GM19025 (cell line): ENCODE results near the gene ETS1.

Source experiments
- ATAC-seq: cut with Tn5 transposase; IDR thresholded peaks from one replicate; pipeline ENCODE4 v1.9.1; 2021; ENCODE audit warnings: mild to moderate bottlenecking, low read depth, moderate library complexity; ENCODE audit not compliant: unreplicated experiment

Gene ETS1

GRCh38 chr11:128573638-128574037 lies 13.7 kb downstream of the ETS1 start:
- ATAC-seq = no peak

DNA sequence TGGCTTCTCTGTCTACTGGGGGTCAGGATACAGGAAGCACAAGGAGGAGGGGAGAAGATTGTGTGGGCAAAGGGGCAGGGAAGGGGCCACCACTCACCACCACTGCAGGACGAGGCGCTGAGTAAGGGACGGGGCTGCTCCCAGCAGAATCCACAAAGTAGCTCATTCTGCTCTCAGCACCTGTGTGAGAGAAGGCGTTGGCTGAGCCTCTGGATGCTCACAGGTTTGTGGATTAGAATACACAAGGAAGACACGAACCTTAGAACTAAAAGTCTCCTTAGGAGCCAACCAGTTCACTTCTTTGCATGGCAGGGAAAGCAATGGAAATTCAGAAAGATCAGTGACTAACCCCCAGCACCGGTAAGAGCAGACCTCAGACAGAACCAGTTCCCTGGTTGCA lies 14.4 kb downstream of the ETS1 start:
- no peak for ATAC-seq

- no peak for ATAC-seq
Observed at GRCh38 chr11:128570632-128571031, 16.7 kb downstream of the ETS1 start.

DNA sequence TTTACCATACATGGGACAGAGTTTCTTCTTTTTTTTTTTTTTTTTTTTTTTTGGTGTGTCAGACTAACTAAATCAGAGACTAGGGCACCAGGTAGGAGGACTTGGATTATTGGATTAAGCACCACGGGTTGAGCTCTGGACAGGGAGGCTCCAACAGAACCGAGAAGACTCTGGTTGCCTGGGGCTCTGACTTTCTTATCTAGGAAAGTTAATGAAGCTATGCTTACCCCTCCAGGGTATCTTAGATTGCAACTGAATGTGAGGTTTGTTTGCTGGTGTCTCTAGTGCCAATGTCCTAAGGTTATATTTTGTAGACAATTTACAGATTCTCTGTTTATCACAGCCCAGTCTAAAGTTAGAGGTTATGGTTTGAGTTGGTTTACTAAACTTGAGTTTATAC lies 18.1 kb downstream of the ETS1 start:
- ATAC-seq = no peak

GRCh38 chr11:128568166-128568778 lies 19.1 kb downstream of the ETS1 start:
- ATAC-seq = no peak

GRCh38 chr11:128567130-128567529 lies 20.2 kb downstream of the ETS1 start:
- ATAC-seq = no peak

DNA sequence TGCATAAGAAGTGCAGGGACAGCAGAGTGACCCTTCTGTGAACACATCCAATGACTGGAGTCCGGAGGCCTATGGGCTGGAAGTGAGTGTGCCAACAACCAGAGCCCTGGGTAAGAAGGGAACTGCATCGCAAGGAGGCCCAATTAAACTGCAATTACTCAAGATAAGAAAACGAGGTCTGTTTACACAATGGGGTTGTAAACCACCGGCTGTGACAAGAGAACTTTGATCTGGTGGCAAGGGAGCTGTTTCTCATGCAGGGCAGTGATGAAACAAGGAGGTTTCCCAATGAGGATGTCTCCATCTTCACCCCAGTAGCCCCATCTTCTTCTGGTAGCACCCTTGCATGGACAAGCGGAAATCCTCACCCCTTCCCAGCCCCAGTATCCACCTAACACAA lies 21.5 kb downstream of the ETS1 start:
- no peak for ATAC-seq

- ATAC-seq = no peak
Observed at GRCh38 chr11:128564642-128565245, 22.6 kb downstream of the ETS1 start.

DNA sequence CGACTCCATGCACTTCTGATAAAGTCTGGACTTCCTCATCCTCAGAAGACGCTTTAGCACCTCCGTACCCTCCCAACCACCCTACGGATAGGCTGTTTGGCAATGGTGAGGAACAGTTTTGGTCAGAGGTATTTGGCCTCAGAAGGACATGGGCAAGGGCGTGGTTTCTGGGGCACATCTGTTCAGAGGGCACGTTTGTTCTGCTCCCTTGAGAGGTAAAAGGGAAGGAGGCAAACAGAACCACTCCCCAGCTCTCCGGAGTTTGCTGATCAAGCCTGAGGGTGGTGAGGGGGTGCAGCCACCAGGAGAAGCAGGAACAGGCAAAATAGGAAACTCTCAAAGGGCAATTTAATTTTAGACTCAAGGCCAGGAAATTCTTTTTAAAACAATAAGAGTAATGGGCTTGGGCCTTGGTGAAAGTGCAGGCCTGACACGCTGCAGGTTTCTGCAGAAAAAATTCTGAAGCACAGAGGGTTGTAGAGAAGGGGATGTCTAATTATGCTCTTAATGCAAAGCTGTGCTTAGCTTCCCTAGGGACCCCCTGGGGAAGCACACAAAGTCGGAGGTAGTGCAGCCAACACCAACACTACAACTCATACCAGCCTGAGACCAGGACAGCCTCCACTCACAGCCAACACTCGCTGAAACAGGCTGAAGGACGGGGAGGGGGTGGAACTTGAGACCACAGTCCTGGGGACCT lies 23.3 kb downstream of the ETS1 start:
- ATAC-seq = no peak

GRCh38 chr11:128563308-128563707 lies 24.1 kb downstream of the ETS1 start:
- ATAC-seq = no peak

DNA sequence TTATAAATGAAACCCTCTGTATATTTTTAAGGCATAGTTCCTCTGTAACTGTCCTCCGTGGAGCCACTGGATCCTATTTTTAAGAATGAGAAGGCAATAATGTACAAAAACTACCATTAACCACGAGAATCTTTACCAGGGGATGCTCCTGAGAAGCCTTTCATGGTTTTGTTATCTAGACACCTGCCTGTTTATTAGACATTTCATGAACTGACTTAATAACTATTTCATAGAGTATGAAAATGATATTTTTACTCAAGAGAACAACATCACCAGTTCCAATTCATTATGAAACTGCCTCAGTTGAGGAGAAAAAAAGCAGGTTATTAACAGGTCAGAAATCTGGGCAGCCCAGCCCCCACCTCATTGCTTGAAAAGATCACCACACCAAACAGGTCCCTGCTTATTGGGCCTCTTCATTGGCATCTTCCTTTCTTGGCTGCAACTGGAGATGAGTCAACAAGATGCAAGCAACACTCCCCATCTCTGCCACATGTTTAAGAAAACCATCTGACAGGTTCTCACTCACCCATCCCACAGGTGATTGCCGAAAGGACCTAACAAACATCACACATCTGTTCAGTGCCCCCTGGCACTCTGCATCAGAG lies 27.8 kb downstream of the ETS1 start:
- ATAC-seq = peak; percentile 45

DNA sequence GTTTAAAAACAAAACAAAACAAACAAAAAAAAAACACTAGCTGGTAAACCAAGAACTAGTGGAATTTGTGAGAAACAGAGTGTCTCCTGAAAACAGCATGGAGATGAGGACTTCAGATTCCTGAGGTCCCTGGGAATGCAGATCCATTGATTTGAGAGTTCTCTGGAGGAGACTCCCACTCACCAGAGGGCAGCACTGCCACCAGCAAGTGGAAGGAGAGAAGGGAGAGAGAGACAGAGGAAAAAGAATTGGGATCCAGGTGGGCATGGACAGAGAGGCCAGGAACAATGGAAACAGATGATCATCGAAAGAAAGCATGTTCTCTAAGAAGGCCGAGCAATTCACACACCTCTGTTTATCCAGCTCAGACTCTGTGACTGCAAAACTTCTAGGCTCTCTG lies 31.8 kb downstream of the ETS1 start:
- no peak for ATAC-seq

DNA sequence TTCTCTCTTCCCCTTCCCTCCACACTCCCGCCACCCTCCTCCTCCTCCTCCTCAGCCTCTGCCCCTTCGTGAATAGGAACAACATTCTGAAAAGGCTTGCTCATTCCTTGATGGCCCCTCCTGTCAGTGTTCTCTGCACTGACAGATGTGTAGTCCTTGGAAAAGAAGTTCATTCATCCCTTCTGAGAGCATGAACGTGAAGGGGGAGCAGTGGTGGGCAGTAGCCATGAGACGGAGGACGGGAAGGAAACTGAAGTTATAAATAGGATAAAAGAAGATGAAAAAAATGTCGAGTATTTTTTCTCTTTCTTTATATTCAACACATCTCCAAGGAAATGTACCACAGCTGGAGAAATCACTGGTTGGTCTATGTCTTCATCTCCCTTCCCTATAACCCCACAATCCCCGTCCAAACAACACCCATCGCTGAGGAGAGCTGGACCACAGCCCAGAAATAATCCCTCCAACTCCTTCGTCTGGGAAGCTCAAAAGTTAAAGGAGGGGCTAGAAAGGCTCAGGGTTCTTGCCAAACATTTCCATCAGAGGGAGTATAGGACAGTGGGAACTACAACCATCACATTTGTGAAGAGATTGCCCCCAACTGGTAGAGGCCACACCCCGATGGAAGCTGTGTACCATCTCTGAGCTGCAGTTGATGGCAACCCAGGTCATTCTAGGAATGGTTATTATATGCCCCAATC lies 33.5 kb downstream of the ETS1 start:
- no peak for ATAC-seq

- peak; percentile 44 for ATAC-seq
Observed at GRCh38 chr11:128552783-128553661, 34.3 kb downstream of the ETS1 start.

DNA sequence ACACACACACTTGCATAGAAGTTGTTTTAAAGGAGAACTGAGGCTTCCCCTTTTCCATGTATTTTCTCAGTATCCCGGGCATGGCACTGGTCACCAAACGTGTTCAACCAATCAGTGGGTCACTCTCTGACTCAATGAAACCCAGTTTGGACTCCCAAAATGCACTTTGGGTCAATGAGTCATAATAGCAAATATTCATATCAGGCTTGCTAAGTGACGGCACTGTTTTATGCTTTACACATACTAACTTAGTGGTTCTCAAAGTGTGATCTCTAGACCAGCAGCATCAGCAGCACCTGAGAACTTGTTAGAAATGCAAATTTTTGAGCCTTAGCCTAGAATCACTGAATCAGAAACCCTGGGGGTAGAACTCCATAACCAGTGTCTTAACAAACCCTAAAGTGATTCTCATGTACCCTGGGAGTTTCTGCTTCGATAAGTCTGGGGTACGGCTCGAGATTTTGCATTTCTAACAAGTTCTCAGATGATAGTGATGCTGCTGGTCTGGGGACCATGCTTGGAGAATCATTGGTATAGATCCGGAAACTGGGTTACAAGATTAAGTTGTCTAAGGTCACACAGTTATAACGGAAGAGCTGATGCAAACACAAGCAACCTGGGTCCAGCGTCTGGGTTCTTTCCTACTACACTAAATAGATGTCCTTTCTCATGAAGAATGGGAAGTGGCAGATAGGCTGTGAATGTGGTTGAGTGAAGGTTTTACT lies 35.6 kb downstream of the ETS1 start:
- ATAC-seq = peak; percentile 59

GRCh38 chr11:128551058-128551457 lies 36.3 kb downstream of the ETS1 start:
- ATAC-seq = no peak

GRCh38 chr11:128550261-128550821 lies 37.0 kb downstream of the ETS1 start:
- ATAC-seq = no peak

- no peak for ATAC-seq
Observed at GRCh38 chr11:128549256-128549944, 38.0 kb downstream of the ETS1 start.
